H9 (cell line): ENCODE data around the gene MSX2. TPM values are rescaled to one million over a fixed set of nuclear protein-coding genes. Genes with fewer than 3 reads are reported as not detected.

Source experiments
- DNase-seq: peaks from one replicate; pipeline ENCODE4 v3.0.0-alpha.2; 2017
- H2AFZ ChIP-seq: one replicate; pipeline ENCODE4 v1.6.1; 2013; ENCODE audit warnings: mild to moderate bottlenecking, low read length, control low read depth, moderate library complexity
- H2AK5ac ChIP-seq: 2 replicates; pipeline ENCODE4 v1.6.1; 2013; ENCODE audit warnings: low read length, control low read depth, mixed read lengths; ENCODE audit not compliant: insufficient read length
- H2BK120ac ChIP-seq: one replicate; pipeline ENCODE4 v1.6.1; 2013; ENCODE audit warnings: low read depth, mild to moderate bottlenecking, low read length, control low read depth, inconsistent platforms; ENCODE audit not compliant: poor library complexity, severe bottlenecking
- H2BK12ac ChIP-seq: 2 replicates; pipeline ENCODE4 v1.6.1; 2013; ENCODE audit warnings: low read length, control low read depth, mixed read lengths, low read depth; ENCODE audit not compliant: insufficient read length
- H2BK15ac ChIP-seq: 2 replicates; pipeline ENCODE4 v1.6.1; 2013; ENCODE audit warnings: low read depth, low read length, control low read depth
- H2BK20ac ChIP-seq: one replicate; pipeline ENCODE4 v1.6.1; 2013; ENCODE audit warnings: low read depth, mild to moderate bottlenecking, low read length, control low read depth, inconsistent platforms; ENCODE audit not compliant: poor library complexity, severe bottlenecking
- H2BK5ac ChIP-seq: 2 replicates; pipeline ENCODE4 v1.6.1; 2013; ENCODE audit warnings: low read length, control low read depth, mixed read lengths; ENCODE audit not compliant: insufficient read length
- H3K14ac ChIP-seq: 2 replicates; pipeline ENCODE4 v1.6.1; 2013; ENCODE audit warnings: low read length, control low read depth; ENCODE audit not compliant: insufficient read depth
- H3K18ac ChIP-seq: 2 replicates; pipeline ENCODE4 v1.6.1; 2013; ENCODE audit warnings: low read depth, mild to moderate bottlenecking, mixed read lengths, low read length, control low read depth; ENCODE audit not compliant: insufficient read length
- H3K23ac ChIP-seq: 2 replicates; pipeline ENCODE4 v1.6.1; 2013; ENCODE audit warnings: low read length, control low read depth, mixed read lengths, low read depth; ENCODE audit not compliant: insufficient read length
- H3K23me2 ChIP-seq: 2 replicates; pipeline ENCODE4 v1.6.1; 2013; ENCODE audit warnings: low read depth, mild to moderate bottlenecking, mixed read lengths, low read length, control low read depth; ENCODE audit not compliant: insufficient read length, poor library complexity, severe bottlenecking
- H3K27ac ChIP-seq: 2 replicates; pipeline ENCODE4 v1.5.1; 2013; ENCODE audit warnings: low read length, control low read depth, mixed read lengths, low read depth; ENCODE audit not compliant: insufficient read length
- H3K27me3 ChIP-seq: 2 replicates; pipeline ENCODE4 v1.6.1; 2013; ENCODE audit warnings: low read length, control low read depth, inconsistent platforms; ENCODE audit not compliant: insufficient read depth
- H3K4ac ChIP-seq: 2 replicates; pipeline ENCODE4 v1.6.1; 2013; ENCODE audit warnings: low read depth, mild to moderate bottlenecking, control low read depth, inconsistent platforms, low read length, moderate library complexity
- H3K4me1 ChIP-seq: 2 replicates; pipeline ENCODE4 v1.6.1; 2013; ENCODE audit warnings: low read length, control low read depth, inconsistent platforms; ENCODE audit not compliant: insufficient read depth
- H3K4me2 ChIP-seq: 2 replicates; pipeline ENCODE4 v1.6.1; 2013; ENCODE audit warnings: low read length, control low read depth, mixed read lengths; ENCODE audit not compliant: insufficient read length, insufficient read depth
- H3K56ac ChIP-seq: 2 replicates; pipeline ENCODE4 v1.6.1; 2013; ENCODE audit warnings: low read depth, mild to moderate bottlenecking, mixed read lengths, low read length, control low read depth; ENCODE audit not compliant: insufficient read length
- H3K79me1 ChIP-seq: 2 replicates; pipeline ENCODE4 v1.6.1; 2013; ENCODE audit warnings: low read depth, mild to moderate bottlenecking, moderate library complexity, low read length, control low read depth, inconsistent platforms; ENCODE audit not compliant: insufficient read depth, poor library complexity, severe bottlenecking
- H3K79me2 ChIP-seq: 2 replicates; pipeline ENCODE4 v1.6.1; 2013; ENCODE audit warnings: low read length, control low read depth, inconsistent platforms; ENCODE audit not compliant: insufficient read depth
- H3K9ac ChIP-seq: 2 replicates; pipeline ENCODE4 v1.6.1; 2013; ENCODE audit warnings: low read length, control low read depth, mixed read lengths; ENCODE audit not compliant: insufficient read length; ENCODE audit errors: extremely low read depth
- H3K9me3 ChIP-seq: one replicate; pipeline ENCODE4 v1.6.1; 2013; ENCODE audit warnings: low read depth, low read length, inconsistent platforms; ENCODE audit not compliant: control insufficient read depth
- H3T11ph ChIP-seq: one replicate; pipeline ENCODE4 v1.6.1; 2013; ENCODE audit warnings: mild to moderate bottlenecking, low read length, control low read depth, inconsistent platforms
- H4K20me1 ChIP-seq: one replicate; pipeline ENCODE4 v1.6.1; 2013; ENCODE audit not compliant: control insufficient read depth, insufficient read length, insufficient read depth
- H4K5ac ChIP-seq: 2 replicates; pipeline ENCODE4 v1.6.1; 2013; ENCODE audit warnings: low read depth, mild to moderate bottlenecking, mixed read lengths, low read length, control low read depth; ENCODE audit not compliant: insufficient read length
- H4K8ac ChIP-seq: replicated peaks from 2 replicates; pipeline ENCODE4 v1.6.1; 2013; ENCODE audit warnings: low read length, control low read depth, mixed read lengths, low read depth; ENCODE audit not compliant: insufficient read length
- H4K91ac ChIP-seq: 2 replicates; pipeline ENCODE4 v1.6.1; 2013; ENCODE audit warnings: low read depth, mild to moderate bottlenecking, moderate library complexity, mixed read lengths, low read length, control low read depth; ENCODE audit not compliant: insufficient read length
- H3K27ac Mint-ChIP-seq, 3 experiments: 2 replicates in 2 of 3; 3 replicates in 1 of 3; pipeline ENCODE4 v1.8.0; 2020 to 2021; ENCODE audit warnings: mixed read lengths in 3 of 3, mild to moderate bottlenecking in 1 of 3, moderate library complexity in 1 of 3
- H3K27me3 Mint-ChIP-seq: 2 replicates; pipeline ENCODE4 v1.8.0; 2021; ENCODE audit warnings: low read depth, mild to moderate bottlenecking, moderate library complexity, mixed read lengths
- H3K36me3 Mint-ChIP-seq, 3 experiments: 2 replicates in 2 of 3; 3 replicates in 1 of 3; pipeline ENCODE4 v1.8.0; 2020 to 2021; ENCODE audit warnings: low read depth in 3 of 3, mixed read lengths in 3 of 3; ENCODE audit not compliant: insufficient read depth in 1 of 3
- H3K4me1 Mint-ChIP-seq, 2 experiments: 2 replicates each; pipeline ENCODE4 v1.8.0; 2020; ENCODE audit warnings: mixed read lengths in 2 of 2
- H3K4me3 Mint-ChIP-seq, 2 experiments: 2 replicates in 1 of 2; 3 replicates in 1 of 2; pipeline ENCODE4 v1.8.0; 2020 to 2021; ENCODE audit warnings: mild to moderate bottlenecking in 2 of 2, mixed read lengths in 2 of 2, moderate library complexity in 1 of 2
- H3K9me3 Mint-ChIP-seq, 2 experiments: 2 replicates in 1 of 2; 3 replicates in 1 of 2; pipeline ENCODE4 v1.8.0; 2020; ENCODE audit warnings: mild to moderate bottlenecking in 2 of 2, mixed read lengths in 2 of 2, moderate library complexity in 1 of 2
- WGBS: extraction: QIAGEN DNeasy Blood & Tissue Kit; methylation state at CpG from one replicate; pipeline ENCODE4 v1.1.7; 2013; ENCODE audit warnings: missing lambda C conversion rate, low lambda C conversion rate, mixed read lengths; ENCODE audit not compliant: insufficient read length; ENCODE audit errors: extremely low coverage; 5-methylcytosine and 5-hydroxymethylcytosine counted together
- total RNA-seq: library from RNA; stranded (reverse); gene quantifications from 2 replicates; pipeline ENCODE4 v1.2.1, GENCODE V29; 2021
- TF ChIP-seq, protein P1 (sequence below): fragments of 200-600 bp; sonication (generic); conservative IDR thresholded peaks from 3 replicates; pipeline ENCODE4 v1.8.0; 2021; ENCODE audit warnings: antibody characterized with exemption, mild to moderate bottlenecking

Gene MSX2
- total RNA-seq, 1 experiment from 2014 or later, result 0.35 TPM

DNA sequence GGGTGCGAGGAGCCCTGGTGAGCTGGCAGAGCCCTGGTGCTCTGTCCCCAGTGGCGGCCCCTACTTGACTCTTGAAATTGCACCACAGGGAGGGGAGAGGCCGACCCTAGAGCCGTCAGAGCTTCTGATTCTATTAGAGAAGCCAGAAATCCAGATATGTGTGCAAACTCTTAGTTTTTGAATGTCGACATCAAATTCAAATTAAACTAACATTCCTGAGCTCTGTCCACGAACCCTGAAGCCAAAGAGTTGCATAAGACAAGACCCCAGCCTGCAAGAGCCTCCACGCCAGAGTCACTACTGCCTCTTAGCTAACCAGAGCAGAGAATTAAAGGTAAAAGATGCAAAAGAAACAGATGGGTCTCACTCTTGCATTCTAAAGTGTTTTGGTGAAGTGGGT, 29.8 kb upstream of the MSX2 start:
- Histone ChIP-seq H3K27me3 (peaks cover 3% of the 10 kb centered on the region; the same call in 1 of the 2 replicates), H3K4ac (no peak overlapping the region), H3K23ac (no peak overlapping the region), H3K56ac (no peak overlapping the region), H2AFZ (no peak overlapping the region), H2BK12ac (no peak overlapping the region), H3K14ac (no peak overlapping the region), H4K8ac (no peak overlapping the region), H3K4me1 (no peaks in the 10 kb centered on the region; the same call in 1 of the 2 replicates), H3K79me1 (no peaks in the 10 kb centered on the region), H3K9ac (no peak overlapping the region), H3K79me2 (no peaks in the 10 kb centered on the region), H4K5ac (no peak overlapping the region), H3K9me3 (no peaks in the 10 kb centered on the region), H3K23me2 (peaks cover 2% of the 10 kb centered on the region), H2BK120ac (no peak overlapping the region), H4K91ac (no peak overlapping the region), H3K27ac (no peak overlapping the region), H2BK15ac (no peak overlapping the region), H2BK5ac (no peak overlapping the region), H4K20me1 (no peaks in the 10 kb centered on the region), H3T11ph (no peak overlapping the region), H3K4me2 (no peak overlapping the region), H2AK5ac (no peak overlapping the region), H2BK20ac (no peak overlapping the region), H3K18ac (no peak overlapping the region)
- H3K27me3 Mint-ChIP-seq, result peaks cover 58% of the 10 kb centered on the region
- peaks cover 26 to 49% of the 10 kb centered on the region in 2 experiments for H3K4me1 Mint-ChIP-seq
- H3K9me3 Mint-ChIP-seq, result no peaks in the 10 kb centered on the region; a peak in 1 of 5 replicates
- no peak overlapping the region for H3K4me3 Mint-ChIP-seq
- TF ChIP-seq, protein P1, sequence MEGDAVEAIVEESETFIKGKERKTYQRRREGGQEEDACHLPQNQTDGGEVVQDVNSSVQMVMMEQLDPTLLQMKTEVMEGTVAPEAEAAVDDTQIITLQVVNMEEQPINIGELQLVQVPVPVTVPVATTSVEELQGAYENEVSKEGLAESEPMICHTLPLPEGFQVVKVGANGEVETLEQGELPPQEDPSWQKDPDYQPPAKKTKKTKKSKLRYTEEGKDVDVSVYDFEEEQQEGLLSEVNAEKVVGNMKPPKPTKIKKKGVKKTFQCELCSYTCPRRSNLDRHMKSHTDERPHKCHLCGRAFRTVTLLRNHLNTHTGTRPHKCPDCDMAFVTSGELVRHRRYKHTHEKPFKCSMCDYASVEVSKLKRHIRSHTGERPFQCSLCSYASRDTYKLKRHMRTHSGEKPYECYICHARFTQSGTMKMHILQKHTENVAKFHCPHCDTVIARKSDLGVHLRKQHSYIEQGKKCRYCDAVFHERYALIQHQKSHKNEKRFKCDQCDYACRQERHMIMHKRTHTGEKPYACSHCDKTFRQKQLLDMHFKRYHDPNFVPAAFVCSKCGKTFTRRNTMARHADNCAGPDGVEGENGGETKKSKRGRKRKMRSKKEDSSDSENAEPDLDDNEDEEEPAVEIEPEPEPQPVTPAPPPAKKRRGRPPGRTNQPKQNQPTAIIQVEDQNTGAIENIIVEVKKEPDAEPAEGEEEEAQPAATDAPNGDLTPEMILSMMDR, result no peak
- no CpG with 5 or more reads among the region's 7 CpGs for WGBS
- no peaks in the 10 kb centered on the region for H3K36me3 Mint-ChIP-seq
- H3K27ac Mint-ChIP-seq, result no peak overlapping the region
- DNase-seq, result no peak
